ENCODE data around the gene ETV6. TPM values are rescaled to one million over a fixed set of nuclear protein-coding genes. Genes with fewer than 3 reads are reported as not detected.

Gene ETV6
- polyA plus RNA-seq, 3 donors: 6.8 to 45.1 (median 11.7) TPM

DNA sequence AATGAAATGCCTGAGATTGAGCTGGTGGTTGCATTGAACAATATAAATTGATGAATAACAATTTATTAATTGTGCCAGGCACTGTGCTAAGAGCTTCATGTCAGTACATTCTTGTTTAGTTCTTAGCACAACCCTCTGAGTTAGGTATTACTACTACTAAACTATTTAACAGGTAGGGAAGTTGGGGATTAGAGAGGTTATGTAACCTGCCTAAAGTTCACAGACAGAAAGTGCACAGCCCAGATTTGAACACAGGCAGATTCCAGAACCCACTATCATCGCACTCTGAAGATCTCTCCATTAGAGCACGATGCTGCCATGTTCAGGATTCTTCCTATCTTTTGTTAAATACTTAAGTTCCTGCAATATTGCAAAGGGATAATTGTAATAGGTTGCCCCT lies 49.3 kb downstream of the ETV6 start:
- peaks cover 0 to 1% (median 0%) of the 10 kb centered on the region in 3 donors for H3K27me3 Mint-ChIP-seq (ENCODE audit: low read depth in 3 of 3)
- no peak overlapping the region for H3K9ac ChIP-seq (ENCODE audit: insufficient read depth, low read length, poor library complexity, severe bottlenecking)
- H3K4me3 Mint-ChIP-seq: no peak overlapping the region
- H3K4me1 Mint-ChIP-seq: peaks cover 42% of the 10 kb centered on the region
- DNase-seq: no peak
- no peak overlapping the region for H2AFZ ChIP-seq (ENCODE audit: insufficient read depth, low read depth, low read length, poor library complexity, severe bottlenecking)
- H3K9me3 ChIP-seq (replicated peaks in 1 of 2; ENCODE audit: control insufficient read depth in 1 of 2, insufficient read depth in 1 of 2, low read length in 2 of 2): no peaks in the 10 kb centered on the region
- H3K9me3 Mint-ChIP-seq: no peaks in the 10 kb centered on the region
- WGBS (ENCODE audit: insufficient coverage): no CpG with 5 or more reads among the region's 2 CpGs
- TF ChIP-seq, protein P1, sequence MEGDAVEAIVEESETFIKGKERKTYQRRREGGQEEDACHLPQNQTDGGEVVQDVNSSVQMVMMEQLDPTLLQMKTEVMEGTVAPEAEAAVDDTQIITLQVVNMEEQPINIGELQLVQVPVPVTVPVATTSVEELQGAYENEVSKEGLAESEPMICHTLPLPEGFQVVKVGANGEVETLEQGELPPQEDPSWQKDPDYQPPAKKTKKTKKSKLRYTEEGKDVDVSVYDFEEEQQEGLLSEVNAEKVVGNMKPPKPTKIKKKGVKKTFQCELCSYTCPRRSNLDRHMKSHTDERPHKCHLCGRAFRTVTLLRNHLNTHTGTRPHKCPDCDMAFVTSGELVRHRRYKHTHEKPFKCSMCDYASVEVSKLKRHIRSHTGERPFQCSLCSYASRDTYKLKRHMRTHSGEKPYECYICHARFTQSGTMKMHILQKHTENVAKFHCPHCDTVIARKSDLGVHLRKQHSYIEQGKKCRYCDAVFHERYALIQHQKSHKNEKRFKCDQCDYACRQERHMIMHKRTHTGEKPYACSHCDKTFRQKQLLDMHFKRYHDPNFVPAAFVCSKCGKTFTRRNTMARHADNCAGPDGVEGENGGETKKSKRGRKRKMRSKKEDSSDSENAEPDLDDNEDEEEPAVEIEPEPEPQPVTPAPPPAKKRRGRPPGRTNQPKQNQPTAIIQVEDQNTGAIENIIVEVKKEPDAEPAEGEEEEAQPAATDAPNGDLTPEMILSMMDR (IDR thresholded peaks at IDR 0.05): no peak
- H3K27me3 ChIP-seq (ENCODE audit: control insufficient read depth in 2 of 2, insufficient read depth in 2 of 2, low read length in 2 of 2): no peaks in the 10 kb centered on the region
- H3K79me2 ChIP-seq (ENCODE audit: insufficient read depth, low read length): peaks cover 100% of the 10 kb centered on the region
- H4K20me1 ChIP-seq (ENCODE audit: insufficient read depth, low read length): peaks cover 97% of the 10 kb centered on the region
- peak overlapping the region in 1 of 7 donors; percentile 21 for H3K27ac Mint-ChIP-seq
- no peak overlapping the region for H3K4me3 ChIP-seq (replicated peaks in 1 of 3; ENCODE audit: low read depth in 2 of 3, low read length in 3 of 3)
- intact Hi-C loops (cut with micrococcal nuclease): no loop called here
- H3K4me2 ChIP-seq (replicated peaks; ENCODE audit: extremely low read depth, low read length, poor library complexity, severe bottlenecking): no peak overlapping the region
- H3K36me3 Mint-ChIP-seq: peaks cover 15 to 19% of the 10 kb centered on the region in 2 donors
- H3K27ac ChIP-seq (ENCODE audit: low read depth in 1 of 2, low read length in 2 of 2): peak overlapping the region in 1 of 2 donors; percentile 24
- H3K36me3 ChIP-seq (replicated peaks in 1 of 2; ENCODE audit: control insufficient read depth in 1 of 2, insufficient read depth in 2 of 2, low read length in 2 of 2): peaks cover 0 to 11% of the 10 kb centered on the region in 2 donors
- H3K4me1 ChIP-seq (ENCODE audit: control insufficient read depth in 1 of 2, insufficient read depth in 2 of 2, low read length in 2 of 2): no peaks in the 10 kb centered on the region

DNA sequence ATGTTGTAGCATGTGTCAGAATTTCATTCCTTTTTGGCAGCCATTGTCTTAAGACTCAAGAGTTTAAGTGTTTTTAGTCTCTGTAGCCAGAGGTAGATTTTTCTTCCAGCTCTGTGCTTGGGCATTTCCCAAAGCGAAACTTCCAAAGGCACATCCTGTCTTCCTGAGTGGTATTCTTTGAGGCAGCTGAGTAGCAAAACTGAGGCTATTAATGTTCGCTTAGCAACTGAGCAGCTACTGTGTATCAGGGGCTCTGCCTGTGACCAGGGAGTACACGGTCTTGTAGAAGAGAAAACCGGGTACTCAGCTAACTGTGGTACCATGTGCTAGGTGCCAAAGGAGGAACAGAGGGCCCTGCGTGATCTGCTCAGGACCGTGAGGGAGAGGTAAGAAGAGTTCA lies 52.0 kb downstream of the ETV6 start:
- H3K4me3 Mint-ChIP-seq: no peak overlapping the region
- H3K79me2 ChIP-seq (ENCODE audit: insufficient read depth, low read length): peaks cover 100% of the 10 kb centered on the region

More for the DNA sequence above, 52.0 kb downstream of the ETV6 start:
- Histone ChIP-seq H4K20me1 (ENCODE audit: insufficient read depth, low read length) (peaks cover 85% of the 10 kb centered on the region), H3K9ac (ENCODE audit: insufficient read depth, low read length, poor library complexity, severe bottlenecking) (no peak overlapping the region), H2AFZ (ENCODE audit: insufficient read depth, low read depth, low read length, poor library complexity, severe bottlenecking) (no peak overlapping the region), H3K4me3 (replicated peaks in 1 of 3; ENCODE audit: low read depth in 2 of 3, low read length in 3 of 3) (no peak overlapping the region), H3K27ac (ENCODE audit: low read depth in 1 of 2, low read length in 2 of 2) (peak overlapping the region in 1 of 2 donors; percentile 46), H3K27me3 (ENCODE audit: control insufficient read depth in 2 of 2, insufficient read depth in 2 of 2, low read length in 2 of 2) (no peaks in the 10 kb centered on the region), H3K4me2 (replicated peaks; ENCODE audit: extremely low read depth, low read length, poor library complexity, severe bottlenecking) (no peak overlapping the region), H3K36me3 (replicated peaks in 1 of 2; ENCODE audit: control insufficient read depth in 1 of 2, insufficient read depth in 2 of 2, low read length in 2 of 2) (no peaks in the 10 kb centered on the region), H3K4me1 (ENCODE audit: control insufficient read depth in 1 of 2, insufficient read depth in 2 of 2, low read length in 2 of 2) (peaks cover 16 to 17% of the 10 kb centered on the region in 2 donors), H3K9me3 (replicated peaks in 1 of 2; ENCODE audit: control insufficient read depth in 1 of 2, insufficient read depth in 1 of 2, low read length in 2 of 2) (no peaks in the 10 kb centered on the region)
- no peak for DNase-seq
- intact Hi-C loops (cut with micrococcal nuclease): no loop called here
- peaks cover 57% of the 10 kb centered on the region for H3K4me1 Mint-ChIP-seq
- no peaks in the 10 kb centered on the region for H3K9me3 Mint-ChIP-seq
- WGBS (ENCODE audit: insufficient coverage): 90% methylated on average over 6 of the region's 6 CpGs
- H3K27ac Mint-ChIP-seq: peak overlapping the region in 6 of 7 donors; percentile 19 to 84 (median 58)
- peaks cover 13 to 19% of the 10 kb centered on the region in 2 donors for H3K36me3 Mint-ChIP-seq
- H3K27me3 Mint-ChIP-seq (ENCODE audit: low read depth in 3 of 3): peaks cover 0 to 1% (median 0%) of the 10 kb centered on the region in 3 donors
- TF ChIP-seq, protein P1 (IDR thresholded peaks at IDR 0.05): no peak

Measured in CD14-positive monocyte (primary cell).